Stimulated activated CD8-positive, alpha-beta memory T cell treated with anti-CD3 and anti-CD28 coated beads, Interleukin-4, amount 100 ng/mL, for 4 hours (primary cell): ENCODE measurements around the gene SLC27A5.
A peak's percentile ranks its signal among the peaks of the same experiment; 100 is the strongest.
"Not testable (repeated sequence)": the region's sequence is repeated elsewhere in the genome, so short reads cannot be mapped to it uniquely, and the experiment has no call there.

Experiments
- DNase-seq, 2 donors: peaks; one replicate each; pipeline ENCODE4 v3.0.0-alpha.2; 2020; ENCODE audit warnings: low read depth in 2 of 2, low spot score in 1 of 2

SLC27A5 gene

DNA sequence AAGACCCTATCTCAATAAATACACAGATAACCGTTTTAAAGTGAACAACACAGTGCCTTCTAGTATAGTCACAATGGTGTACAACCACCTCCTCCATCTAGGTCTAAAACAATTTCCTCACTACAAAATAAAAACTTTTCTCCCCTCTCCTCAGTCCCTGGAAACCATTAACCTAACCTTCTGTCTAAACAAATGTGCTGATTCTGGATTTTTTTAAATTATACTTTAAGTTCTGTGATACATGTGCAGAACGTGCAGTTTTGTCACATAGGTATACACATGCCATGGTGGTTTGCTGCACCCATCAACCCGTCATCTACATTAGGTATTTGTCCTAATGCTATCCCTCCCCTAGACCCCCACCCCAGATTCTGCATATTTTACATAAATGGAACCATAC is 17.6 kb upstream of the SLC27A5 start:
- DNase-seq, result no peak

DNA sequence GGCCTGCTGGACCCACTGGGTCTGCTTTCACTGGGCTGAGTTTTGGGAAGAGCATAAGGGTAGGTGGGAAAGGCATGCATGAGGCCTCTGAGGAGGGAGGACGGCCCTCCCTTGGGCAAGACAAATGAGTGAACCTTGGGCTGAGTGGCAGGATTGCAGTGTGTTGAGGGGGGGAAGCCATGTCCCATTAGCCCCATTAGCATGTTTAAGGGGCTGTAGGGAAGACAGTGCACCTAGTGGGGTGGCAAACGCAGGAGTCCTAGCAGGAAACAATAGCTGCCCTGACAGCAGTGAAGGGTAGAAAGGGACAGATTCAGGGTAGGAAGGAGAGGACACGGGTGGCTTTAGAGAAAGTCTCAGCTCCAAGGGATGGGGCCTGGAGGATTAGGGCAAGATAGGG is 10.9 kb upstream of the SLC27A5 start:
- no peak for DNase-seq

DNA sequence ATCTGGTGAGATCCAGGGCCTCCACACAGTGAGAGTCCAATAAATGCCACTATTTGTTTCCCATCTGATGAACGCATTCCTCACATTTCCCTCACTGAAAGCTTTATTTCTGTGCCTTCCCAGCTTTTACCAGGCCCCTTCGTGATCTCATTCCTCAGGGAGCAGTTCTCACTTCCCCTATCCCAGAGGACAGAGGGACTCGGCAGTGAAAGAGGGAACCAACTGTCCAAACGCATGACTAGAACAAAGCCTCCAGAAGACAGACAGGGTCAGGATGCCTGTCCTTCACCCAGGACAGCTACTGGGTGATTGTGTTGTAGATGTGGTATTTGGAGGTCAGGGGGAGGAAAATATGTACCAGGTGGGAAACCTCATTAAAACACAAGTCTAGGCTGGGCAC is 9.9 kb upstream of the SLC27A5 start:
- DNase-seq, result no peak

DNA sequence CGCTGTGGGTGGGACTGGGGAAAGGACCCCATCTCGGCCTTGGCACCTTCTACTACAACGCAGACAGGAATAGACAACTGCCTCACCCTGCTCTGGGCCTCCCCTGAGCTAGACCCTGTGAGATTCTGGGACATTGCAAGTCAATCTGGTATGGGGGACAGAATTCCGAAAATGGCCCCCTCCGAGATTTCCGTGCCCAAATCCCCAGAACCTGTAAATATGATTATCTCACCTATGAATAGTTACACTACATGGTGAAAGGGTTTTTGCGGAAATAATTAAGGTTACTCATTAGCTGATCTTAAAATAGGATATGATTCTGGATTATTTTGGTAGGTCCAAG is 8.4 kb upstream of the SLC27A5 start:
- DNase-seq, result no peak

DNA sequence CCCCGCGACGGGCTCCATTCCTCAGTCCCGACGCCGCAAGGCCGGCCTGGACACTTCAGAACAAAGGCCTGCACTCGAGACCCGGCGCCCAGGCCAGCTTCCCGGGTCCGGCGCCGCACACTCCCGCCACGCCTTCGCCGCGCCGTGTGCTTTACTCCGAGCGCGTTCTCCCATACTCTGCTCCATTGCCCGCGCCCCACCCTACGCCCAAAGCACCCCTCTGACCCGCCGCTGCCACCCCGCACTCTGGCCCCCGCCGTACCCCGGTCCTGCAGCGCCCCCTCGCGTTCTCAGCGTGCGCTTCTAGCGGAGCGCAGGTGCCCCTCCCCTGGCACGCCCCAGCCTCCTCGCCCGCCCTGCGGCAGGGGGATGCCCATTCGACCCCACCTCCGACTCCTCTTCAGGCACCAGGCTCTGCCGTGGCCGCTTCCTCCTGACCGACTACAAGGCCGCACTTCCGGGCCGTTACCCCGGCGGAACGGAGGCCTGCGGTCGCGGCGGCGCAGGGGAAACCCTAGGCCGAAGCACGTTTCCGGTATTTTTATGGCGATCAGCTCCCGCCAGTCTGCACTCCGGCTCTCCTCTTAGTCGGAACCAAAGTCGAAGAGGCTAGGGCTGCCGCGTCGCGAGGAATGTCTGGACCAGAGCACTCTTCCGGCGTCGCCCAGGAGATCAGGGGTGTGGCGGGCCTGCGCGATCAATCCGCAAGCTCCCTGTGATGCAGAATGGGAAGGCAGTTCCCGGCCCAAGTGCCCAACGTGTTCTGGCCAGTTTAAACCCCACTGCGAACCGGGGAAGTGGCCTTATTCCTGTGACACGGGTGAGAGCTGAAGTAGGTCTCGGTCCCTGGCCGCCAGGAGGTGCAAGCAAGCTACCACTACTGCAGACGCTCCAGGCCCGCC is 7.8 kb upstream of the SLC27A5 start, which contains the start of gene ZBTB45:
ZBTB45 (minus strand) TSS at position 456 of the 902 bp plus-strand sequence. CDS start 2,137 bp downstream, outside the sequence.
- DNase-seq, result peak; percentile 70 to 77

DNA sequence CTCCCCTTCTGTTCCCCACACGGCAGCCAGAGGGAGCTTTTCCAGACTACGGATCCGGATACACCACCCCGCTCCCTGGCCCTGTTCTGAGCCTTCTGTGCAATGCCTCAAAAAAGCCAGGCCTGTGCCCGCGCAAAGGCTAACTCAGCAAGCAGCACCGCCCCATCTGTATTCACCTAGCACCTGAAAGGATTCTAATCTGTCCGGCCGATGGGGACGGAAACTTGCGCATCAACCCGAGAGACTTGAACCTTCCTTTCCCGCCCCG is 7.2 kb upstream of the SLC27A5 start:
- no peak for DNase-seq

DNA sequence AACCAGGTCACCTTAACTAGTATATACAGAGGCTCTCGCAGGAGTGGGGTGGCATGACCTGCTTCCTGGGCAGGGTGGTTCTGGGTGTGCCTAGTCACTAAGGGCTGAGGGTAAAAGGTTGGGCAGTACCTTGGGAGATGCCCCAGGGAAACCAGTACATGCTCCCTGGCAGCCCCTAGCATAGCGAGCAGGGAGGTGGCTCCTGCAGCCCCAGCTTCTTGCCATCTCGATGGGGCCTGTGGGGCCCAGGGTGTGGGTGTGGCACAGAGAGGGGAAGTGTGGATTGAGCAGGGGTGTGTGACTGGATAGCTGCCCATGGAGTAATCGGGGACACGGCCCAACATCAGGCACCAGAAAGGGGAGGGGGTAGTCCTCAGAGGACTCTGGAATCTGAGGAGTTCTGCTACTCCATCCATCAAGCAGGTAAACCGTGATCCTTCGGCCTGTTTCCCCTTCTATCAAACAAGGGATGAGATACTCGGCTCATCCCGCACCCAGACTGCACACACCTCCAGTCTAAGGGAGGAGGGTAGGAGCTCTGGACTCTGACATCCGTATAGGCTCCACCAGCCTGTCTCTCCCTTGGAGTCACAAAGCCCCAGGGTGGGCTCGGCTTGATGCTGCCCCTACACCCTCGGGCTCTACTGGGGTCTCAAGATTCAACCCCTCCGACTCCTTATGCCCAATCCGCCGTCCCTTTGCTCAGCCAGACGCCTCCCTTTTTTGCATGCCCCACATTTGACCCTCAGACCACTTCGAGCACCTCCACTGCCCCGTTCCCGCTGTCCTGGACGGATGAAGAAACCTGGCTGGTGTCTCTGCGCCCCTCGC is 6.7 kb upstream of the SLC27A5 start:
- DNase-seq, result no peak

DNA sequence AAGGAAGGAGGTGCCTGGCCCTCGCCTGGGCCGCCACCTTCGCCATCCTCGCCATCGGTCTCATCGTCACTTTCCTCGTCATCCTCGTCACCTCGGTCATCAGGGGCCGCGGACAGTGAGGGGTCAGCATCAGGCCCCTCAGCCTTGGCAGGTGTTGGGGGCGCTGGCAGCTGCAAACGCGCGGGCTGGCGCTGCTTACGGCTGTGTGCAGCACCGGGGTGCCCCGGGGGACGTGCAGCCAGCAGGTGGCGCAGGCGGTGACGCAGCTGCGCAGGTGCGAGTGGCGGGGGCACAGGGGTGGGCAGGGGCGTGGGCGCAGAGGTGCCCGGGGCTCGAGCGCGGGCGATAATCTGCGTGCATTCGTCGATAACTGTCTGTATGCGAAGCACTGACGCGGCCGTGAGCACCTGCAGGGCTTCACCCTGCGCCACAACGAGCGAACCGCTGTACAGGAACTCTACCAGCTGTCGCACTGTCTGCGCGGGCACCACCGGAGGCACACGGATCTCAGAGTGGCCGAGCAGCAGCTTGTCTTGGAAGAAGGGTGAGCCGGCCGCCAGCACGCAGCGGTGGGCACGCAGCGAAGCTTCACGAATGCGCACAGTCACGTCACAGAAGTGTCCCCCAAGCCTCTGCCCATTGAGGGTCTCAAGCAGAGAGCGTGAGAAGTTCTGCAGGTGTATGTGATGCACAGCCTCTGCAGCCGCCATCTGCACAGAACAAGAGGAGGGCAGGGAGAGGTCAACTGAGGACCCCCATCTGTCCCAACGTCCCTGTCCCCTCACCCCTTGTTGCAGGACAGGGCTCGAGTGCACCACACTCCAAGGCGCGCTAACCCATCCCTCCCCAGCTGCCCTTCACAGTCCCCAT is 5.4 kb upstream of the SLC27A5 start:
- DNase-seq, result no peak

DNA sequence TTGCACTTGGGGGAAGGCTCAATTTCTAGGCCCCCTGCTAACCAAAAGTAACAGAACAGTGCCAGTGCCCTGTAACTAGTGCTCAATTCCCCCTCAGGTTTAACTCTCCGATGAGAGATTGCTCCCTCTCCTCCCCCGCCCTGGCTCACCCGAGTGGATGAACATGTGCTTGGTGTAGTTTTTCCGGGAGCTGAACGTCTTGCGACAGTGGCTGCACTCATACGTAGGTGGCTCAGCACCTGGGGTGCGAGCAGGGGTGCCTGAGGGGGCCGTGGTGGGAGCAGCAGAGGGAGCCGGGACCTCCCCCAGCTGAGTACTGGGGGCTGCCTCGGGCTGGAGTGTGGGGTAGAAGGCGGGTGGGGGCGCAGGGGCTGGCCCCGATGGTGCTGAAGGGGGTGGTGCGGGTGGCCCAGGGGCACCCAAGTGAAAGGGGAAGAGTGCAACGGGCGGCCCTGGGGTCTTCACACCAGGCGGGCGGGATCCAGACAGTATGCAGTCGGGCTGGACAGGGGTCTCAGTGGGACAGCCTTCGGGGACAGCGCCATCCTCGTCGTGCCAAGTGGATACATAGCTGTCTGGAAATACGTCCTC is 4.5 kb upstream of the SLC27A5 start:
- DNase-seq, result no peak

DNA sequence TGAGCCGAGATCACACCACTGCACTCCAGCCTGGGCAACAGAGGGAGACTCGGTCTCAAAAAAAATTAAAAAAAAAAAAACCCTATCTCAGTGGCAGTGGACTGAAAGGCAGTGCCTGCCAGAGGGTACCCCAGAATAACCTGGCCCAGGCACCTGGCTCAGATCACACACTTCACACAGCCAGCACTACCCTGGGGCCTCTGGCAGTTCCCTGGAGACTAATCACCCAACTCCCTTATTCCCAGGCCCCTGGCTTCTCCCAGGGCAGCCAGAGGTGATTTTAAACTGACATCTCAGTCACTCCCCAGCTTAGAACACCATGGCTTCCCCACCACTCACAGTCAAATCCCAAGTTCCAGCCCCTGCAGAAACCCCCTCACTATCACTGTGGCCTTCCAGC is 3.5 kb upstream of the SLC27A5 start:
- DNase-seq, result no peak

DNA sequence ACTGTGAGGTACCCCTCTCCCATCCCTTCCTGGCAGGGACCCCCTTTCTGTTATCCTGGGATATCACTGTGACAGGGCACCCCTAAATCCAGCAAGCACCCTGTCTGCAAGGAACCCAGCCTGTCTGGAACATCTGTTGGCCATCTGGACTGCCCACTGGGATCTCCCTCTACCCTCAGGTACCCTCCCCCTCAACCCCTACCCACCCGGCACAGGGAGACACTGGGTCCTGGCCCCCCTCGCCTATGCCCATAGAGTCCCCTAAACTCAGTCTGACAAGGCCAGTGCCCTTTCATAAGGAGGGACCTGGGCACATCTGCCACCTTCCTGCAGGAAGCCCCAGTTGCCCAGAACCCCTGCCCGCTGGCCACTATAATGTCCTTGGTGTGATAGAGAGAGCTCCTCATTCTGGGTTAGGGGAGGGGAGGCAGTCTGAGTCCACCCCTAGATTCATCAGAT is 2.8 kb upstream of the SLC27A5 start:
- no peak for DNase-seq

DNA sequence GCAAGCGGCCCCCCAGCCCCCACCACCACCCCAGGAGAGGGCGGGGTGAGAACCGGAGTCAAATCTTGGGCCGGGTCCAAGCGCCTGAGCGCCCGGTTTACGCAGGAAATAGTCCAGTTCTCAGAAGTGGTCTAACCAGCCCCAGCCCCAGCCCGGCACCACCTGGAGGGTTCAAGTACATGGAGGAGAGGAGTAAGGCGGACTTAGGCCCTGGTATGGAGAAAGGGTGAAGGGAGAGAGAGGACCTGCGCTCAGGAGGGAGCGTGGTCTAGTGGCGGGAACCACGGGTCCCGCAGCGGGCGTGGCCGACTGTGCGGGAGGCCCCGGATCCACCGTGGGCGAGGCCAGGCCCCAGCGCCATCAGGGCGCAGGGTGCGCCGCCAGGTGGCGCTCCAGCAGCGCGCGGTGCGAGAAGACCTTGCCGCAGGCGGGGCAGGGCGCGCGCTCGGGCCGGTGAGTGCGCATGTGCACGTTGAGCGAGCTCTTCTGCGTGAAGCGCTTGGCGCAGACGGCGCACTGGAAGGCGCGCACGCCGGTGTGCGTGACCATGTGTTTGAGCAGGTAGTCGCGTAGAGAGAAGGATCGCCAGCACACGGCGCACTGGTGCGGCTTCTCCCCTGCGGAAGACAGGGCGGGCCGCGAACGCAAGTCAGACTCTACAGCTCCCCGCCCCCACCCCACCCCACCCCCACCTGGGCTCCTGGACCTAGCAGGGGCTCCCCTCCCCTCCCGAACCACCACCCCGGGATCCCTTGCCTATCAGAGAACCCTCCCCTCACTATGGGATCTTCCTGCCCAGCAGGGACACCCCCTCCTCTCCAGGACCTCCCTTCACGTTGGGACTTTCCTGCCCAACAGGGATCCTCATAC is 2.1 kb upstream of the SLC27A5 start:
- peak; percentile 79 to 85 for DNase-seq

DNA sequence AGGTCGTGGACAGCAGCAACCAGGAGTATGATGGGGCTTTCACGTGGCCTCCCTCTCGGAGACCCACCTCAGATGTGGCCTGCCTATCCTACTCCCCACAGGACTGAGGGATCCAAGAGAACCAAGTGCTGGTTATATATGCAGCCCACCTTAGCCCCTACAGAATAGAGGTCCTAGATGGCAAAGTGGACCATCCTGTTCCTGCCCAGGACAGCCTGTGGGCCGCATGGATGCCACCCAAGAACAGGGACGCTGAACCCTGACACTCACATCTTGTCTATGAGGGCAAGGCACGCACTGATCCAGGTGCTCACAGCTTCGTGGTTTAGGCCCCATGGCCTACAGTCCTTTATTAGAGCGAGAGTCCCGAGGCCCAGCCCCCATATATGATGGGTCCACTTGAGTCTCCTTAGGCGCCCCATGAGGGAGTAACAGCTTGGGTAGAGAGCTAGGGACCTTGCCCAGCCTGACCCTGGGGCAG is 1.5 kb upstream of the SLC27A5 start:
- no peak for DNase-seq

DNA sequence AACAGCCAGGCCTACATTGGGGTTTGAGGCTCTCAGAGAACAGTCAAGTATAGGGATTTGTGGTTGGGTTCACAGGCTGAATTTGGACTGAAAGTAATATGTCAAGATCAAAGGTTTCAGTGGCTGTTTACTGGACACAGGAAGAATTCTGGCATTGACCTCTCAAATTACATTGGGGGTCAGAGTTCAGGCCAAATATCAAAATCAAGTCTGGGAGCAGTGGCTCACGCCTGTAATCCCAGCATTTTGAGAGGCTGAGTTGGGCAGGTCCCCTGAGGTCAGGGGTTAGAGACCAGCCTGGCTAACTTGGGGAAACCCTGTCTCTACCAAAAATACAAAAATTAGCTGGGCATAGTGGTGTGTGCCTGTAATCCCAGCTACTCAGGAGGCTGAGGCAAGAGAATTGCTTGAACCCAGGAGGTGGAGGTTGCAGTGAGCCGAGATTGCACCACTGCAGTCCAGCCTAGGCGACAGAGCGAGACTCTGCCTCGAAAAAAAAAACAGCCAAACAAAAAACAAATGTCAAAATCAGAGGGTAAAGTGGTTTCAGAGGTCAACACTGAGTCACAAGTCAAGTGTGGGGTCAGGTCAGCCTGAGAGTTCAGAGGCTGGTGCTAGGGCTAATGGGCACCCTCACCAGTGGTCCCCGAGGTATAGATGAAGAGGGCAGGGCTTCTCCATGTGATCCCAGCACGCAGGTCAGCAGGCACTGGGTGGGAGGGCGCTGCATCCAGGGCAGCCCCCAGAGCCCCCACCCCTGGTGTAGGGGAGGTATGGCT is 1.5 kb downstream of the SLC27A5 start:
- DNase-seq, result no peak

DNA sequence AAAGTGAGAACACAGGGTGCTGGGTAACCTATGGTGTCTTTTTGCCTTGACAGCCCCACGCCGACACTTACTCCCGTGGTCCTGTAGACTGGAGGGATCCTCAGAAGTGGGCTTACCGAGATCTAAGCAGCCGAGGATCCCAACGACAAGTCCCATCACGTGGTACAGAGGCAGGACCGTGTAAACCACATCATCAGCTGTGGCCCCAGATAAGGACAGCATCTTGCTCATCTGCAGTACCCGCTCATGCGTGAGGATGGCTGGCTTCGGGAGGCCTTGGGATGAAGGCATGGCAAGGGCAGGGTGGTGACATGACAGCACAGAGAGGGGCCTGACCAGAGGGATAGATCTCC is 2.1 kb downstream of the SLC27A5 start:
- DNase-seq, result no peak

DNA sequence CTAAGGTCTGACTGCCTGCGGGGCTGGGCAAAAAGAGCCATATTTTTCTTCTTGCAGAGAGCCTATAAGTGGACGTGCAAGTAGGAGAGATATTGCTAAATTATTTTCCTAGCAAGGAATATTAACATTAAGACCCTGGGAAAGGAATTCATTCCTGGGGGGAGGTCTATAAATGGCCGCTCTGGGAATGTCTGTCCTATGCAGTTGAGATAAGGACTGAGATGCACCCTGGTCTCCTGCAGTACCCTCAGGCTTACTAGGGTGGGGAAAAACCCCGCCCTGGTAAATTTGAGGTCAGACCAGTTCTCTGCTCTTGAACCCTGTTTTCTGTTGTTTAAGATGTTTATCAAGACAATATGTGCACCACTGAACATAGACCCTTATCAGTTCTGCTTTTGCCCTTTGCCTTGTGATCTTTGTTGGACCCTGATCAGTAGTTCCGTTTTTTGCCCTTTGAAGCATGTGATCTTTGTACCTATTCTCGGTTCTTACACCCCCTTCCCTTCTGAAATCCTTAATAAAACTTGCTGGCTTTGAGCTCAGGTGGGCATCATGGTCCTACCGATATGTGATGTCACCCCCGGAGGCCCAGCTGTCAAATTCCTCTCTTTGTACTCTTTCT is 4.1 kb downstream of the SLC27A5 start:
- not testable (repeated sequence) for DNase-seq

DNA sequence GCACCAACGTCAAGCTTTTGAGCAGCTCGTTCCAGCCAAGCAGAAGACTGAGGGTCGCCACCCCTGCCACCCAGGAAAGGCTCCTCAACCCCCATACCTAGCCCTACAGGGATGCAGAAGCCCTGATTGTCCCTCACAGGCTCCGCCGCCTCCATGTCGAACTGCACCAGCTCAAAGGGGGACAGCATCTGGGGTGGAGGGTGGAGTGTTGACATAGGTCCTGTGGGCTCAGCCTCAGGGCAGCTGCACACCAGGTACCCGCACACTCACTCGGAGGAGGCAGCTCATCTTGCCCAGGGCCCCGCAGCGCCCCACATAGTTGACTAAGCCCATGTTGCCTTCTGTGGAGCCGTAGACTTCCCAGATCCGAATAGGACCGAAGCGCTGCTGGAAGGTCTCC is 11.6 kb downstream of the SLC27A5 start:
- no peak for DNase-seq

DNA sequence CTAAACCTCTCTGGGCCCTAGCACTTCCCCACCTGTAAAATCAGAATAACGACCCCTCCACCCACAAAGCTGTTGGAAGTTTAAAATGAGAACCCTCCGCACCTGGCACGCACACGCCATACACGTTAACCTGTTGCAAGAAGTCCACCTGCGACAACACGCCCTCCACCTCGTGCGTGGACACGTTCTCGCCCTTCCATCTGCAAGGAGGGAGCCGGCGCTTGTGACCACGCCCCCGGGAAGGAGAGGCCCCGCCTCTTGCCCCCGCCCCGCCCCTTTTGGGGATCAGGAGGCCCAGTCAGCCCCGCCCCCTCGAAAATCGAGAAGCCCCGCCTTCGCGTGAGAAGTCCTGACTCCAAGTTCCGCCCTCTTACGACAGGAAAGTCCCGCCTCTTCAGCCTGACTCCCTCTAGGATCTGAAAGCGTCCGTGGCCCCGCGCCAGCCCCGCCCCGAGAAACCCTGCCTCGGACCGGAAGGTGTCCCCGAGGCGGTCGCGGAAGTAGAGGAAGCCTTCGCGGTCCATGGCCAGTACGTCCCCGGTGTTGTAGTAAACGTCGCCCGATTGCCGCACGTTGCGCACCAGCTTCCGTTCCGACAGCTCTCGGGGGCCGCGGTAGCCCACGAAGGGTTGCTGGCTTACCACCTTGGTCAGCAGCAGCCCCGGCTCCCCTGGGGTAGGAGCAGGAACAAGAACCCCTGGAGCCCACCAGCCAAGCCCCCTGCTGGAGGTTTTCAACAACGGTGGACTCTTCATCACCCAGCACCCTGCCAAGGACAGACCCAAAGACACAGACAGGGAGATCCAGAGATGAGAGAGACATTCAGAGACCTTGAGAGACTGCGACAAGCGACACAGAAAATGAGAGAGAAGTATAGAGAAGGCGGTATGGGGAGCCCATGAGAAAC is 12.5 kb downstream of the SLC27A5 start:
- peak; percentile 94 for DNase-seq
